ENCODE measurements around the gene AQP7. TPM values are rescaled to one million over a fixed set of nuclear protein-coding genes. Genes with fewer than 3 reads are reported as not detected.
"Not testable (repeated sequence)": the region's sequence is repeated elsewhere in the genome, so short reads cannot be mapped to it uniquely, and the experiment has no call there.

AQP7 gene
- total RNA-seq, 2 donors from 2014 or later, result 4.2 to 29.7 TPM

DNA sequence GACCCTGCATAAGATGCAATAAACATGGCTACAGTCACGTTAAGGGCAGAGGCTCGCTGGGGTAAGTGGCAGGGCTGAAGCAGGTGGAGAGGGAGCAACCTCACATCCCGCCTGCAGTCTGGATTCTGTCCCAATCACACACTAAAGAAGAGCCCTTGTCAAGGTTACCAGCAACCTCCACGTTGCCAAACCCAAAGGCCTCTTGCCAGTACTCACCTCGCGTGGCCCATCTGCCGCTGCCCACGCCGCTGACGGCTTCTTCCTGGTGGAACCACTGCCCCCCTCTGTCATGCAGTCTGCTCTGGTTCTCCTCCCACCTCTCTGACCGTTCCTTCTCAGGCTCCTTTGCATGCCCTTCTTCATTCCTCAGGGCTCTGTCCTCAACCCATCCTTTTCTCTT, 8.8 kb downstream of the AQP7 start:
- no peak overlapping the region for H3K4me3 ChIP-seq
- intact Hi-C loops (cut with DNase I), result no loop called here
- peak overlapping the region in 2 of 4 donors; percentile 10 to 24 for H3K27ac ChIP-seq
- DNase-seq, result peak in 3 of 4 donors; percentile 31 to 61 (median 34)
- no peaks in the 10 kb centered on the region for H3K9me3 ChIP-seq
- 63 to 66% methylated on average over 11 of the region's 11 CpGs for WGBS, 2 donors
- ATAC-seq, result no peak
- no peaks in the 10 kb centered on the region for H3K27me3 ChIP-seq
- peaks cover 64% of the 10 kb centered on the region for H3K4me1 ChIP-seq
- no peaks in the 10 kb centered on the region for H3K36me3 ChIP-seq (replicated peaks in 1 of 2; ENCODE audit: insufficient read depth in 1 of 2, low read depth in 2 of 2)
- TF ChIP-seq, protein P1, sequence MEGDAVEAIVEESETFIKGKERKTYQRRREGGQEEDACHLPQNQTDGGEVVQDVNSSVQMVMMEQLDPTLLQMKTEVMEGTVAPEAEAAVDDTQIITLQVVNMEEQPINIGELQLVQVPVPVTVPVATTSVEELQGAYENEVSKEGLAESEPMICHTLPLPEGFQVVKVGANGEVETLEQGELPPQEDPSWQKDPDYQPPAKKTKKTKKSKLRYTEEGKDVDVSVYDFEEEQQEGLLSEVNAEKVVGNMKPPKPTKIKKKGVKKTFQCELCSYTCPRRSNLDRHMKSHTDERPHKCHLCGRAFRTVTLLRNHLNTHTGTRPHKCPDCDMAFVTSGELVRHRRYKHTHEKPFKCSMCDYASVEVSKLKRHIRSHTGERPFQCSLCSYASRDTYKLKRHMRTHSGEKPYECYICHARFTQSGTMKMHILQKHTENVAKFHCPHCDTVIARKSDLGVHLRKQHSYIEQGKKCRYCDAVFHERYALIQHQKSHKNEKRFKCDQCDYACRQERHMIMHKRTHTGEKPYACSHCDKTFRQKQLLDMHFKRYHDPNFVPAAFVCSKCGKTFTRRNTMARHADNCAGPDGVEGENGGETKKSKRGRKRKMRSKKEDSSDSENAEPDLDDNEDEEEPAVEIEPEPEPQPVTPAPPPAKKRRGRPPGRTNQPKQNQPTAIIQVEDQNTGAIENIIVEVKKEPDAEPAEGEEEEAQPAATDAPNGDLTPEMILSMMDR (IDR thresholded peaks at IDR 0.05), result no peak
- no peak for TF ChIP-seq POLR2A (IDR thresholded peaks at IDR 0.05)

DNA sequence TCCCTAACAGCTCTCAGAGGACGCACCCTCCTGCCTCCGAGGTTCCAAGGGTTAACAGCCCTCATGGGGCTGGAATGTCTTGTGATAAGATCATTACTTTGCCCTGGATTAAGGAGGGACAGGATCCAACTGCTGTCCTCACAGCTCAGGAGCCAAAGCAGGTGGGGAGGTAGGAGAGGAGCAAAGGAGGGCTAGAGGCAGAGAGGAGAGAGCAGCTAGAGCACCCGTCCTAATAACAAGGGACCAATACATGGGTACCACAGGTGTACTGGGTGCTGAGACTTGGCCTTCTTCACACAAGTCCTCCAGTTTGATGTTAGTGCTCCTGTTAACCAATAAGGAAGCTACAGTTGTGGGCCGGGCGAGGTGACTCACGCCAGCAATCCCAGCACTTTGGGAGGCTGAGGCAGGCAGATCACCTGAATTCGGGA, 9.8 kb downstream of the AQP7 start:
- H3K36me3 ChIP-seq (replicated peaks in 1 of 2; ENCODE audit: insufficient read depth in 1 of 2, low read depth in 2 of 2); H3K27me3 ChIP-seq; H3K9me3 ChIP-seq; ATAC-seq; intact Hi-C loops (cut with DNase I); DNase-seq; H3K4me3 ChIP-seq: not testable (repeated sequence)
- H3K4me1 ChIP-seq, result peaks cover 71% of the 10 kb centered on the region
- H3K27ac ChIP-seq, result peak overlapping the region in 1 of 4 donors; percentile 87
- 54 to 56% methylated on average over 7 of the region's 7 CpGs for WGBS, 2 donors

DNA sequence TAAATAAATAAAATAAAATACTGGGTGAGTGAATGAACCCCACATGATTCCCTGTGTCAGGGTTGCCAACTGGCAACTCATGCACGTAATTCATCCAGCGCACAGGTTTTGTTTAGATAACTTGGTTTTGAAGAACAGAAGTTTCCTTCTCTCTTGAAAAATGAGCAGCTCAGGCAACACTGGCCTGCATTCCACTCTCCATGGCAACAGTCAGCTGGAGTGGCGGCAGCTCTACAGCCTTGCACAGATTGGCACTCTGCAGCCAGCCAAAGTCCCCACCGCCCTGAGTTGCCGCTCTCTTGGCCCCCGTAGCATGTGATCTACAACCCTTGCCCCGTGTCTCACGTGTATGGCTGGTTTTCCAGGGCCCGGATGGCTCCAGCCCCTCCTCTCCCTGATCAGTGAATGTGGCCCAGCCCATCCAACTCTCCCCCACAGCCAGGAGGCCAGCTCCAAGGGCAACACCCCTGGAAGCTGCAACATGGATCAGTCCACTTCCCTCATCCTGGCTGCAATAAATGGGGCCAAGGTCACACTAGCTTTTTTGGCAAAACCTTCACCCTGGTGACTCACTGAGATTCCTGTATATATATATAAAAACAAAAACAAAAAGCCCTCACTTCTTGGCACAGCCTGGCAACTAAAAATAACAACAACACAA, 11.1 kb downstream of the AQP7 start:
- 15 to 21% methylated on average over 2 to 9 of the region's 9 CpGs for WGBS, 2 donors
- ATAC-seq, result peak; percentile 83
- H3K36me3 ChIP-seq (replicated peaks in 1 of 2; ENCODE audit: insufficient read depth in 1 of 2, low read depth in 2 of 2); H3K27me3 ChIP-seq; H3K9me3 ChIP-seq; intact Hi-C loops (cut with DNase I); H3K4me3 ChIP-seq: not testable (repeated sequence)
- DNase-seq, result peak; percentile 84 to 93 (median 89)
- Histone ChIP-seq H3K4me1 (peaks cover 71% of the 10 kb centered on the region), H3K27ac (peak overlapping the region; percentile 80 to 96 (median 88))

DNA sequence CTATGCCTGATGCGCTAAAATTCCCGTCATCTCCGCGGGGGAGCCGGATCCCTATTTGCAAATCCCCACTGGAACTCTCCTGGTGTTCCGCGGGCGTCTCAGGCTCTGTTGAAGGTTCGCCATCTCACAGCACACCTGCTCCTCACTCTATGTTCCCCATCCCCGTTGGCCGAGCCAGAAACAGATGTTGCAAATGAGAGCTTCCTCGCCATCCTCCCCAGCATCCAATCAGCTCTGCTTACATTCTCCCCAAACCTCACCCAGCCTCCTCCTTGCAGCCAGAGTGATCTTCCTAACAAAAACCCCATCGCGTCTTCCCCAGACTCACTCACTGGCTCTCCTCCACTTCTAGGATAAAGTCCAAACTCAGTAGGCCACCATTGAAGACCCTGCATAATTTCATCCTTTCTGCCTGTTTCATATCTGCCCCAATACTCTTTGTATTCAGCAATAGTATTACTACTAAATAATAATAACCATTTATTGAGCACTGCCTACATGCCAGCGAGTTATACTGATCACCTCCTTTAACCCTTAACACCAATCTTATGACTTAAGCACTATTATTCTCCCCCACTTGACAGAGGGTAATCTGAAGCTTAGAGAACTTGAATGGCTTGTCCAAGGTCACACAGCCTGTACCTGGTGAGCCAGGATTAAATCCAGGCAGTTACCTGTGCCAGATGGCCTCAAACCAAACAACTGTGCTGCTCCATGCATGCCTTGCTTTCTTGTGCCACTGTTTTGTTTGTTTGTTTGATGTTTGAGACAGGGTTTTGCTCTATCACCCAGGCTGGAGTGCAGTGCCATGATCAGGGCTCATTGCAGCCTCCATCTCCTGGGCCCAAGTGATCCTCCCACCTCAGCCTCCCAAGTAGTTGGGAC, 14.0 kb downstream of the AQP7 start:
- Histone ChIP-seq H3K4me3 (no peak overlapping the region), H3K36me3 (replicated peaks in 1 of 2; ENCODE audit: insufficient read depth in 1 of 2, low read depth in 2 of 2) (no peaks in the 10 kb centered on the region), H3K27ac (peak overlapping the region in 1 of 4 donors; percentile 14), H3K4me1 (peaks cover 50% of the 10 kb centered on the region), H3K27me3 (no peaks in the 10 kb centered on the region), H3K9me3 (no peaks in the 10 kb centered on the region)
- TF ChIP-seq POLR2A (IDR thresholded peaks at IDR 0.05), result no peak
- TF ChIP-seq, protein P1 (IDR thresholded peaks at IDR 0.05), result no peak
- intact Hi-C loops (cut with DNase I), result no loop called here
- no peak for ATAC-seq
- peak; percentile 48 to 70 (median 65) for DNase-seq
- WGBS, 2 donors, result 76 to 88% methylated on average over 15 of the region's 15 CpGs

DNA sequence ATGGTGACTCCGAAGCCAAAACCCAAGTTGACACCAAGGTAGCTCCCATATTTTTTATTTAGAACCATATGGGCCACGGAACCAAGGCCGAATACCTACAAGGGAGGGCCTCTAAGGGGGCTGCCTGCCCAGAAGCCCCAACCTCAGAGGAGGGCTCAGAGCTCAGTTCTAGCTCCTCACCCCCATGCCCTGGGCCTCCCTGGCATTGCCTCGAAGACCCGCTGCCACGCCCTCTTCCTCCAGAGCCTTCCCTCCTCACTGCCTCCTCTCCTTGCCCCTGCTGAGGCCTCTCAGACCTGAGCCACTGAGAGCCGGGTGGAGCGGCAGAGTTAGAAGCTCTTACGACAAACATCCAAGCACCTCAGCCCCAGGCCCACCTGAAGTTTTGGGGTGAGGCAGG, 15.4 kb downstream of the AQP7 start:
- H3K27me3 ChIP-seq; intact Hi-C loops (cut with DNase I); H3K27ac ChIP-seq; ATAC-seq; H3K9me3 ChIP-seq; H3K36me3 ChIP-seq (replicated peaks in 1 of 2; ENCODE audit: insufficient read depth in 1 of 2, low read depth in 2 of 2); DNase-seq; H3K4me3 ChIP-seq: not testable (repeated sequence)
- WGBS, 2 donors, result 81 to 92% methylated on average over 6 to 9 of the region's 9 CpGs
- peaks cover 36% of the 10 kb centered on the region for H3K4me1 ChIP-seq

DNA sequence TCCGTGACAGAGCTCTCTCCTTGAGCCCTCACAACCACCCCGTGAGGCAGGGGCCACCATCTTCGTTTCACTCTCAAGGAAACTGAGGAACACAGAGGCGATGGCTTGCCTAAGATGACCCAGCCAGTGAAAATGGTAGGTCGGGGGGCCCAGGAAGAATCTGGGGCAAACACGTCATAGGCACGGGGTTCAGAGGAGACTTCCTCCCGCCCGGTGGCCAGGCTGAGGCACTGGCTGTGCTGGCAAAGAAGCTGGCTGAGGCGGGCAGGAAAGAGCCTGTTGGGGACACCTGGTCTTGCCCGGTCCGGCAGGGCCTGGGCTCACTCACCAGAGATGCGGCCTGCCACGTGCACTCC, 15.7 kb downstream of the AQP7 start:
- H3K9me3 ChIP-seq; intact Hi-C loops (cut with DNase I); H3K4me3 ChIP-seq; H3K36me3 ChIP-seq (replicated peaks in 1 of 2; ENCODE audit: insufficient read depth in 1 of 2, low read depth in 2 of 2); DNase-seq; H3K27me3 ChIP-seq; ATAC-seq; H3K27ac ChIP-seq: not testable (repeated sequence)
- WGBS, 2 donors, result 88 to 94% methylated on average over 3 to 10 of the region's 14 CpGs
- peaks cover 32% of the 10 kb centered on the region for H3K4me1 ChIP-seq

DNA sequence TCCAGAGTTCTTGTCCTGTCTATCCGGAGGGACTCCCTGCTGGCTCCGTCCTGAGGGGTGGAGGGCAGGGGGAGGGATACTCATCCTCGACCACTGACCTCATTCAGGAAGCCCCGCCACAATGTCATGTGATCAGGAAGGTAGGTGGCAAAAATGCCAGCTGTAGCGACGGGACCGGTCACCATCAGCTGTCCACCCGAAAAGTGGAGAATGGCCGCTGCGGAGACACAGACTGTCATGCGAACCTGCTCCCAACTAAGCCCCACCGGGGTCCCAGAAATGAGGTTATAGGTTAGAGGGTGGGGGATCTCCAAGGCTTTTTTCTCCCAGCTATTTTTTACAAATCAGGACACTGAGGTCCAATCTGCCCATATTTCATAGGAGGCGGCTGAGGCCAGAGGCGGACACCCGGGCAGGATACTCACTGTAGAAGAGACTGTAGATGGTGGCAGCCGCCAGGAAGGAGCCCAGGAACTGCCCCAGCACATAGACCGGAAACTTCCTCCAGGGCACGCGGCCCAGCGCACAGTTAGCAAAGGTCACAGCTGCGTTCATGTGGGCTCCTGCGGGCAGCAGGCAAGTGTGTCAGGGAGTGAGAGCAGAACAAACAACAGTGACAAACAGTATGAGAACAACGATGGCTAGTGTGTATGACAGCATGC, 16.3 kb downstream of the AQP7 start:
- WGBS, 2 donors, result 86 to 96% methylated on average over 9 to 23 of the region's 23 CpGs
- not testable (repeated sequence) for ATAC-seq

DNA sequence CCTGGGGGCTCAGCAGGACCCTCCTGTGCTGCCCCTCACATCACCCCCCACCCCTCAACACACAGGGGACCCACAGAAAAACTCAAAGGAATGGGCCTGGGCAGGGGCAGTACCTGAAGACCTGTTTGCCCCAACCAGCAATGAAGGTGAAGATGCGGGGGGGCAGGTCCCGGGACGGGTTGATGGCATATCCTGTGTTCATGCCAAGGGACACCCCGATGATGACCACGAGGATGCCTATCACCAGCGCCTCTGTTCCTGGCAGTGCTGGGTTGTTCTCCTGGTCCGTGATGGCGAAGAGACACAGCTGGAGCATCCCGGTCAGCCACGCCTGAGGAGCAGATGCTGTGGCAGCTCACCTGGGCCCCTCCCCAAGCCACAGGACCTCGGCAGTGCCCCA, 16.8 kb downstream of the AQP7 start:
- H3K27ac ChIP-seq; H3K27me3 ChIP-seq; H3K9me3 ChIP-seq; DNase-seq; H3K4me3 ChIP-seq; ATAC-seq; H3K36me3 ChIP-seq (replicated peaks in 1 of 2; ENCODE audit: insufficient read depth in 1 of 2, low read depth in 2 of 2); intact Hi-C loops (cut with DNase I): not testable (repeated sequence)
- peaks cover 22% of the 10 kb centered on the region for H3K4me1 ChIP-seq
- 90% methylated on average over 11 of the region's 11 CpGs; no CpG with 5 or more reads in 1 of the 2 donors for WGBS, 2 donors

More for the DNA sequence above, 16.3 kb downstream of the AQP7 start:
- H3K9me3 ChIP-seq; H3K4me3 ChIP-seq; DNase-seq; H3K27me3 ChIP-seq; H3K27ac ChIP-seq; intact Hi-C loops (cut with DNase I); H3K36me3 ChIP-seq (replicated peaks in 1 of 2; ENCODE audit: insufficient read depth in 1 of 2, low read depth in 2 of 2): not testable (repeated sequence)
- peaks cover 27% of the 10 kb centered on the region for H3K4me1 ChIP-seq

DNA sequence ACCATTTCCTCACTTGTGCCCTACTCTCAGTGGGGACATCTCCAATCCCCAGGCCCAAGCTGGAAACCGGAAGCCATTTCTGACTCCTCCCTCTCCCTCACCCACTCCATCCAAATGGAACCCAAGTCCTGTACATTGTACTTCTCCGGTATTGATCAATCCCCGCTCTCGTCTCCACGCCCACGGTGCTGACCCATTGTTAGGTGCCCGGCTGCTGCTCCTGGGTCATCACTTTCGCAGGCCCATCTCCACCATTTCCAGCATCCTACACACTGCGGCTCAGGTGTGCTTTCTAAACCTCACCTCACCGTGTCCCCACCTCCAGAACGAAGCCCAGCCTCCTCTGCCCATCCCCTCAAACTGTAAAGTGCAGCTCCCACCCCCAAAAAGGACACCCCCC, 19.0 kb downstream of the AQP7 start:
- intact Hi-C loops (cut with DNase I); DNase-seq; H3K36me3 ChIP-seq (replicated peaks in 1 of 2; ENCODE audit: insufficient read depth in 1 of 2, low read depth in 2 of 2); H3K4me3 ChIP-seq; H3K27me3 ChIP-seq; H3K27ac ChIP-seq; H3K4me1 ChIP-seq; H3K9me3 ChIP-seq; ATAC-seq: not testable (repeated sequence)
- 90 to 93% methylated on average over 11 of the region's 11 CpGs for WGBS, 2 donors
